HG03103 (cell line): ENCODE measurements around the gene KLHL13.
"Not testable (repeated sequence)": the region's sequence is repeated elsewhere in the genome, so short reads cannot be mapped to it uniquely, and the experiment has no call there.

ENCODE experiments used
- ATAC-seq: cut with Tn5 transposase; IDR thresholded peaks from one replicate; pipeline ENCODE4 v1.9.1; 2021; ENCODE audit warnings: low read depth; ENCODE audit not compliant: unreplicated experiment

Gene KLHL13

DNA sequence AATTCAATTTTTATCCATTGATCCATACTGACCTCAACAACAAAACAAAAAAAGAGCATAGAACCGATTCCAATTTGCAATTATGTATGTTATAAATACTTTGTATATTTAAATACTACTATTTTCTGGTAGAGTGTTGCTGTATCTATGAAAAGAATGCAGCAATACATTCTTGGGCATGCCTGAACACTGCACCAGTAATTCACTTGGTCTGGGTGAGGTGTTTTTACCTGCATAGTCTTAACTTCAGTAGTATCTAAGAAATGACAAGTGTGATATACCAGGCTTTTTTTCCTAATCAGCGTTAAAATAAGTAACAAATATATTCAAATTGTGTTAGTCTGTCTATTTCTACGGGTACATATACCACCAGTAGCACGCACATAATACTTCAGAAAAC is 120.2 kb downstream of the KLHL13 start:
- ATAC-seq, result no peak

DNA sequence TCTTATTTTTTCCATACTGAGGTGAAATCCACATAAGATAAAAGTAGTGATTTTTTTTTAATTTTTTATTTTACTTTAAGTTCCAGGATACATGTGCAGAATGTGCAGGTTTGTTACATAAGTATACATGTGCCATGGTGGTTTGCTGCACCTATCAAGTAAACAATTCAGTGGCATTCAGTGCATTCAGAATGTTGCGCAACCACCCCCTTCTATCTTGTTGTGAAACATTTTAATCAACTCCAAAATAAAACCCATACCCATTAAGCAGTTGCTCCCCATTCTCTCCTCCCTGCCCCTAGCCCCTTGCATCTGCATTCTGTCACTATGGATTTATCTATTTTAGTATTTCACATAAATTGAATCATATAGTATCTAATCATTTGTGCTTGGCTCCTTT is 121.2 kb downstream of the KLHL13 start:
- ATAC-seq, result no peak

DNA sequence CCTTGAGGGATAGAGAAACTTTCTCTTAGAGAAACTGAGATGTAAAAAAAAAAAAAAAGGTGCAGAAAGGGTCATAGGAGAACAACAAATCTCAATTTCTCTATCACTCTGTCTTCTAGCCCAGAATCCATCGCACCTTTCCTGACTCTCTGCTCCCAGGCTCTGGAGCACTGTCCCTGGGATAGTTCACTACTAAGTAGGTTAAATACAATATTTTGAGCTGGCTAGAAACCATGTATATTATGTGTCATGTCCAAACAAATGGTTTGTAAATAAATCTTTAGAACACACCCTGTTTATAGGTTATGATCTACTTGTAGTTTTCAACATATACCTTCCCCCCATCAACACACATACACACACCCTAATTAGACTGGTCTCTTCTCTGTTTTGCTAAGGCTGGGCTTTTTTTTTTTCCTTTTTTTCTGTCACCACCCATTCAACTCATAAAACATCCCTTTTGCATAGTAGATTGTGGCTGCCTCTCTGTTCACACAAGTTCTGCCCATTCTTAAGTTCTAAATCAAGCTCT is 124.4 kb downstream of the KLHL13 start:
- no peak for ATAC-seq

DNA sequence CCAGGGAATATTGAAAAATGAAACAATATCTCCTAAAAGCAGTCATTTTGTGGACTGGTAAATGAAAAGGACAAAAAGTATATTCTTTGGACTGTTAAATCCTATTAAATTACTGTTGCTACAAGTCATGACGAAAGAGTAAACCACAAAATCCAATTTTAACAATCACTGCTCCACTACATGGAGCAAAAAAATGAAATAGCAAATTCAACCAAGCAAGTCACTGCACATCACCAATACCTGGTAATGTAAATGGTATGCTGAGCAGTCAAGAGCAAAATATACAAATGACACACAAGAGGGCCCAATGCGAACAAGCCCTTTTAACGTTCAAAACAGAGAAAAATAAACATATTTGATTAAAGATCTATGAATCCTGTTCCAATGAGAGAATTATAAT is 126.2 kb downstream of the KLHL13 start:
- ATAC-seq, result no peak

DNA sequence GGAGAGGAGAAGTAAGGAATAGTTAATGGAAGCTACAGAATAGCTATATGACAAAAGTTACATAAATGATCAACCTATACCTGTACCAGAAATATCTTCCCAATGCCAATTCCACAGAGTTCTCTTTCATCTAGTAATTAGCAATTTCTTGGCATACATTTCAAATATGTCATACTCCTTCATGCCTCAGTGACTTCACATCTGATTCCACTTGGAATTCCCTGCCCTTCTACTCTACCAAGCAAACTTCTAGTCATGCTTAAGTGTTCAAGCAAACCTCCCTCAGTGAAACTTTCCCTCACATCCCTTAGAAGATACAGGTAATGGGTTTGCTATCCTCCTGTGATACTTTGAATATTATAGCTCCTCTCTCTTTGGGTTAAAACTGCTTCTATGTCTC is 127.1 kb downstream of the KLHL13 start:
- ATAC-seq, result no peak

DNA sequence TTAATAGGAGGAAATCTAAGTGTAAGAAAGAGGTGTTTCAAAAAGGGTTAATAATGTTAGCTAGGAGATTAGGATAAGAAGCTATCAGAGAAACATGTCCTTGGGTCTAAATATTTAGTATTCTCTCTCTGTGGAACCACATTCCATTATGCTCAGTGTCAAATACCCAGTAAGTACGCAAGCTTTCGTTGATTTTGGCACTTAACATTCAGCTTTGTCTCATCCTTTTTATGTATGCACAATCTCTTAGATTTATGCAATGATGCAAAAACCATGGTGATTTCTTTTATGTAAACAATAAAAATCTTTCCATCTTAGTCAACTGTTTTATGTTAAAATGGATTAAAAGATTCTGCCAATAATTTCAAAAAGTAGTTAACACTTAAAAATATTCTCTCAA is 129.2 kb downstream of the KLHL13 start:
- ATAC-seq, result no peak

DNA sequence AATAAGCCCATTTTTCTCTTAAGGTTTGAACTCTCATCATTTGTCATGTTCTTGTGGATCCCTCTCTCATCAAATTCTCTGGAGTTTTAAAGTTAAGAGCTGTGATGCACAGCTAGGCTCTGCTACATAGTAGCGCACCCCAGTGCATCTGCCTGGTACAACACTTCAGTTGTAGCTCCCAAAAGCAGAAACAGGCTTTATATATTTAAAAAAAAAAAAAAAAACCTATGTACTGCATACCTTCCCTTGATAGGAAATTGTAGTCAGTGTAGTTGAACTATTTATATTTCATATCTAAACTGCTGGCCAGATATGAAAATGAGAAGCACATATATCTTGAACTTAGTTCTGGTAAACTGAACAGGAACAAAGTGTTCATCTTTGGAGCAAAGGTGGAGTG is 131.4 kb downstream of the KLHL13 start:
- no peak for ATAC-seq

DNA sequence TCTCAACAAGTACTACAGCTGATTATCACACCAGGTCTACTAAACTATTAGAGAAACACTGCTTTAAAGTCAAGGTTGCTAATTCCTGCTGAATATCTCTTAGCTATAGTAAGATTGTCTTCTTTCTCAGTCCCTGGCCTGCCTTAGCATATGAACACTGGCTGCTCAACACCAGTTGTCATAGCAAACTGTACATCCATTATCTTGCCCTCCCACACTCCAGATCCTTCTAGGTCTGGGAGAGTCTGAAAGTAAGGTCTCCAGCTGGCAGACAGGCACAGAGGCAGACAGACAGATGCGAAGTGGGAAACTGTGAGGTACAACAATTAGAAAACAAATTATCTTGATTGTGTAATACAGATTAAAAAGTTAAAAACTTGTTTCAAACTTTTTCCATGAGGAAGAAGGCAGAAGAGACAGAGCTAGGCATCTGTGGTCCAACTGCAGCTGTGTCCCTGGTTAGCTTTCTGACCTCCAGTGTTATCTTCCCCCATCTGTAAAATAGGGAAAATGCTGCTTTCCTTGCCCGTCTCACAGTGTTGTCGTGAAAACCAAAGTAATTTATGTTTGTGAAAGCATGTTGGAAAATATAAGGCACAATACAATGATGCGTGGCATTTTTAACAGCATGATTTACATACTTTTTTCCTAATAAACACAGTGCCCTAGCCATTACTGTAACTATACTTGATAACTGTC is 133.8 kb downstream of the KLHL13 start:
- ATAC-seq, result no peak

DNA sequence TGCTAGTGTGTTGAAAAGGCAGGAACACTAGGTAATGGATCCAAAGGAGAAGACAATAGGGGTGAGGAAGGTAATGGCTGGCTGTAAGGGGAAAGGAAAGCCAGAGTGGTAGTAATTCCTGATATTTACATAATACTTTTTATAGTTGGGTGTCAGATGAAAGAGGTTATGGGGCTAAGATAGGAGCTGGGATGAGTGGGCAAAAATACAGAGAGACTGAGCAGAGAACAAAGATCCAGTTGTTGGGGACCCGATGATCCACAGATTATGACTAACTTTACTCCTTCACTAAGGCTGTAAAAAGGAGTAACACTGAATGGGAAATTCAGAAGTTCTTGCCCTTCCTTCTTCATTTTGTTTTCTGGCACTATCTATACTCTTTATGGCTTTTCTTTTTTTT is 138.2 kb downstream of the KLHL13 start:
- ATAC-seq, result no peak

DNA sequence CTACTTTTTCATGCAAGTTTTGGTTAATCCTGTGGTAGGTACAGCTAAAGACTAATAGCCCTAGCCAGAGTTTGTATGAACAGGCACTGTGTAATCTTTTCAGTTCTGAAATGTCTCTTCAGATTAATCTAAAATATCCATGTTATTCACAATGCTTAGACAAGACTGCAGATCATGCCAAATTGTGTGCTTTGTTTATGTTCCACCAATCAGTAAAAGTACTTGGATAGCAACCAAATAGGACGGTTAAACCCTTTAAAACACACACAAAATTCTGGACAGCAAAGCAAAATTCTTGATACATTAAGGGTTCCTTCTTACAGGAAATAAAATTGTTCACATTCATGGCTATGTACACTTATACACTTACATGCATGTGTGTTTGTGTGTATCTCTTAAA is 139.1 kb downstream of the KLHL13 start:
- ATAC-seq, result no peak

DNA sequence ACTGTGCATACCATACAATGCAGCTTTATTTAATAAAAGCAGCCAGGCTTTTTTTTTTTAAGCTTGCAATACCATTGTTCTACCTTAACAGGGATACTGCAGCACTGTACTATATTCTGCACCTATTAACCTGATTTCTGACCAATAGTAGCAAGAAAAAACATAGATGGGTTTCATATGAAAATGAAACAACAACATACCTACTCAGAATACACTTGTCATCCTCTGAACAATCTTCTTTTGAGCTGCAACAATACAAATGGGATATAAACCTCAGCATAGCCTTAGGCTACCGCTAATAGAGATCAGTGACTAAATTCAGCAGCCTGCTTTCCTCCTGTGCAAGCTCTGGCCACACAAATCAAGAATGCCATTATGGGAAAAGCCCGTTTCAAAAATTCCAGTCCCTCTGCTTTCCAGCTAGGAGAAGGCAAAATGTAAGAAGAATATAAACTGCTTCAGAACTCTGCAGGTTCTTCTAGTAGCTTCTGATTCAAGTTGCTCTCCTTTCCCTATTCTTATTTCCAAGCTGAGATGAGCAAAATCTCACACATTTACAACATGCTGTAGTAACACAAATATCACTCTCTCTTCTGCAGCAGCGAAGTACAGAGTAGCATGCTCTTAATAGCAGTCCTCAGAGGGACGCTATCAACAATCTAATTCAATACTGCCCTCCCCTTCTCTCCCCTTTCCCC is 143.4 kb downstream of the KLHL13 start:
- ATAC-seq, result no peak

DNA sequence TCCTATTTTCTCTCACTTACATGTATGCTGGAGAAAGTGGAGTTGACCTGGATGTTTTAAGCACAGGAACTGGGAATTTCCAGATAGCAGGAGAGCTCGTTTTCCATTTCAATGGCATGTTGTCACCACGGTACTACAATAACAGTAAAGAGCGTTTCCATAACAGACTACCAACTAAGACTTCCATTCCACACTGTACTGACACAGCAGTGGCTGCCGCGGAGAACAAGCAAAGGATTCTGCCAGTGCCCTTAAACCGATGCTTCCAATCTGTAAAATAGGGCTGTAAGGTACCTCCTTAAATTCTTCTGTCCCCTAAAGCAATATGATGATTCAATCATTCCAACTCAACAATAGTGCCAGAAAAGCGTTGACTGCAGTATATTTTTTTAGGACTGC is 143.9 kb downstream of the KLHL13 start:
- ATAC-seq, result no peak

DNA sequence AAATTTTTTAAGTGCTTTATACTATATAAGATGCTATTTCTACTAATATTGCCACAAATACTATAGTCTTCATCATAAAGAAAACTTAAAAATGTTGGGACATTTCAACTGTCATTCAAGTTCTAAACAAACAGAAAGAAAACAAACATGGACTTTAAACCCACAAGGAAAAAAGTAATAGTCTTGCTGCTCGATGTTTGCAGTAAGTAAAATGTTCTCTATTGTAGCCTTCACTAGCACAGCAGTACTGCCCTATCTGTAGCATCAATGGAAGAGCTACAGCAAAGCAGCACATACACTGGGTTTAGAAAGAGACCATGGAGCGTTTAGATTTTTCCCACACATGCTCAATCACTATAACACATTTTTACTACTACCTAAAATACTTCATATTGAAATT is 146.8 kb downstream of the KLHL13 start:
- no peak for ATAC-seq

DNA sequence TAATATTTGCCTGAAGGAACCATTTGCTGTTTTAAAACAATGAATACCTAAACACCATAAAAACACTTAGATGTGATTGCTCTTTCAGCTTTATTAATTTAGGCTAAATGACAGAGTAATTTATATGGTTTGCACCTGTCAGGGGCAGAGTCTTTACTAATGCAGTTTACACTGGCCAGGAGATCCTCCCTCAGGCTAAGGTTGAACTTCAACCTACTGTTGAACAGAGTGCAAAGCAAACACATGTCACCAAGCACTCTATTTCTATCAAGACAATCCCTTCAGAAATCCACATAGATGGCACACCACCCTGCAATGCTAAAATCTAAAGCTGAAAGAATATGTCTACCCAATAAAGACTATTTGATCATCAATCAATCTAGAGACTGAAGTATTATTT is 147.3 kb downstream of the KLHL13 start:
- ATAC-seq, result no peak

DNA sequence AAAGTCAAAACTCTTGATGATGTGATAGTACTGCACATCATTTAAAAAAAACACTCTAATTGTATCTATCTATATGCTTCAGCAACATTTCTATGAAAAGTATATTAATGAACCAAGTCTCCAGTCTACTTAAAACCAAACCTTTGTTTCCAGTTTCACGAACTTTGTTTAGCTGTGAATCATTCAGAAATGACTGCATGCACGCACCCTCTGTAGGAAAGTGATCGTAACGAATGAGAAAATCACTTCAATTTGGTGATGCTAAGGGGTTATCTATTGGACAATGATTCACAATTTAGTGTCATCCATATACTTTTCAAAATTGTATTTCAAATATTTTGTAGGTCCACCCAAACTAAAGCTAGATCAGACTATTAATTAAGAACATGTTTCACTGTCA is 157.6 kb downstream of the KLHL13 start:
- no peak for ATAC-seq

DNA sequence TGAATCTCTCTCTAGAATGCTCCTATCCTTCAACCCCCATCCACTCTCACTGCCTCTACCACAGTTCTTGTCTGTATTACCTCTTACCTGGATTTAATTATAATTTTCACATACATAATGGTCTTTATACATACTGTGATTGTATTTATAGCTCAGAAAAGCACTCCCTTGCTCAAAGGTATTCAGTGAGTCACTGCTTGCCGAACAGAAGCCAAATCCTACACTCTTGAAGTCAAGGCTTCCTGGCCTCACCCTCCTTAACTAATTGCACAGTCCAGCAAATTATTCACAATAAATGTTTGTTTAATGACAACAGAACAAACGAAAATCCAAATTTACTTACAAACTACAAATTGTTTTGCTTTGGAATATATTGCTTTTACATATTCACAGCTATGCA is 159.5 kb downstream of the KLHL13 start:
- no peak for ATAC-seq

DNA sequence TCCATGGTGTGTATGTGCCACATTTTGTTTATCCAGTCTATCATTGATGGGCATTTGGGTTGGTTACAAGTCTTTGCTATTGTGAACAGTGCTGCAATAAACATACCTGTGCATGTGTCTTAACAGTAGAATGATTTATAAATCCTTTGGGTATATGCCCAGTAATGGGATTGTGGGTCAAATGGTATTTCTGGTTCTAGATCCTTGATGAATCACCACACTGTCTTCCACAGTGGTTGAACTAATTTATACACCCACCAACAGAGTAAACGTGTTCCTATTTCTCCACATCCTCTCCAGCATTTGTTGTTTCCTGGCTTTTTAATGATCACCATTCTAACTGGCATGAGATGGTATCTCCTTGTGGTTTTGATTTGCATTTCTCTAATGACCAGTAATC is 177.3 kb downstream of the KLHL13 start:
- not testable (repeated sequence) for ATAC-seq

DNA sequence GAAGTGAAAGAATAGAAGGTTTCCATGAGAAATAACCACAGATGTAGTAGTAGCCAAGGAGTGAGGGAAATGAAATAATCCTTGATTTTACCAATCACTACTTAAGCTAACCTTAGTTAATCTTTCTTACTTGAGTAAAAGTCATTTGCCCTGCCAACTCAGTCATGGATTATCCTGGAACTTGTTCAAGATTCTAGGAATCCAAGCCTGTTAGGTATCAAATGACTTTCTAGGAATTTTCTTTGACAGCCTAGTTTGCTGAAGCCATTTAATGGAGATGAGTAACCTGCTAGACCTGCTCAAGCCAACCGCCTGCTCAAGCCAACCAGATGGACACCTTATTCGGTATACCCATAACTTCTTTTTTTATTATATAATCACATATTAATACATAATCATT is 180.5 kb downstream of the KLHL13 start:
- ATAC-seq, result no peak

DNA sequence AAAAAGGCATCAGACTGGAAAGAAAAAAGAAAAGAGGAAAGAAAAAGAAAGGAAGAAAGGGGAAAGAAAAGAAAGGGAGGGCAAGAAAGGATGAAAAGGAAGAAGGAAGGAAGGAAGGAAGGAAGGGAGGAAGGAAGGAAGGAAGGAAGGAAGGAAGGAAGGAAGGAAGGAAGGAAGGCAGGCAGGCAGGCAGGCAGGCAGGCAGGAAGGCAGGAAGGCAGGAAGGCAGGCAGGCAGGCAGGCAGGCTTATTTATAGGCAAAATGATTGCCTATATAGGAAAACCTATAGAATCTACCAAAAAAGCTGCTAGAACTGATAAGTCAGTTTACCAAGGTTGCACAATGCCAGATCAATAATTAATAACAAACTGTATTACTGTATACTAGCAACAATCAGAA is 186.5 kb downstream of the KLHL13 start:
- ATAC-seq, result not testable (repeated sequence)

DNA sequence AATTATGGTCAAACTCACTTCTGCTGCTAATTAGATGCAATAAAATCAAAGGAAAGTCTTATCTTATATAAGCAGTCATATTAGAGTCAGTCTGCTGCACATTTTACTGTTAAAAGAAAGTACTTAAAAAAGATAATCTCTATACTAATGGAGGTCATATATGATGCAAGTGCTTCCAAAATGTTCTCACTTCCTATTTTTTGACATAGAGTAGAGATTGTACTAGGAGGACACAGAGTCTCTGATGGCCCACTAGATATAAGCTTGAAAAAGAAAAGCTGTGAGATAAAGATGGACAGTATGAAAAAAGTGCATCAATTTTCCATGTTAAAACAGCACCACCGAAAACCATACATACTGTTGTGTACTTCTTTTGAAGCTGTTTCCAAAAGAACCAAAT is 196.9 kb downstream of the KLHL13 start:
- no peak for ATAC-seq

DNA sequence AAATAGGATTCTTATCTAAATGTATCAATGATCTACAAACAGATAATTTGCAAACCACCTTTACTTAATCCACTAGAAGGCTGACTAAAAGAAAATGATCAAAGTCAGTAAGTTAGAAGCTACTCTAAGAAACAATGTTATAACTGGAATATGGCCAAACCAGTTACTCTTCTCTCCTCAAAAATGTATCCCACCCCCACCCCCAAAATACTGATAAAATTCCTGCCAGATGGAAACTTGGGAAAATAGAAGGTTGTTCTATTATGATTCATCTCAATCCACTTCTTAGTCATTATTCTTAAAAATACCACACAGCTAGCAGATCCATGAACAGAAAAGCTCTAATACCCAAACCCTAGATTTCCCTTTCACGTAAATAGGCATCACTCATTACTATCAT is 206.4 kb downstream of the KLHL13 start:
- no peak for ATAC-seq

DNA sequence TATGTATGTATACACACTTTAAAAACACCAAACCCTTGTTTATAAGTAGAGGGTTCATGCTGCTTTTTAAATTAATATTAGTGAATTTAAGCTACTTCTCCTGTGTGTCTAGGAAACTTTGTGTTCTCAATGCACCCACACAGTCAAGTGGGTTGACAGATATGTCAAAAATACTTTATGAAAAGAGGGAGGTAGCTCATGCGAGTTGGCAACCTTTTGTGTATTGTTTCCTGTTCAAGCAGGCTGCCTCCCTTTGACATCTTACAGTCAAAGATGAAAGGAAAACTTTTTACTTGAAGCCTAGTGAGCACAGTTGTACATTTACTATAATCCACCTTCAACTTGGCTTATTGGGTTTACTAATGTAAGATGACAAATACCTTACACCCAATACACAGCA is 218.4 kb downstream of the KLHL13 start:
- ATAC-seq, result no peak
